Caki2 (cell line): ENCODE data around the gene ATXN2. TPM values are rescaled to one million over a fixed set of nuclear protein-coding genes. Genes with fewer than 3 reads are reported as not detected.
"Not testable (repeated sequence)": the region's sequence is repeated elsewhere in the genome, so short reads cannot be mapped to it uniquely, and the experiment has no call there.

Experiments
- DNase-seq: peaks from one replicate; pipeline ENCODE4 v3.0.0-alpha.2; 2015; ENCODE audit warnings: low read depth
- in situ Hi-C: cut with HindIII; loops from 2 replicates; pipeline ENCODE4 v1.10.0; 2016; ENCODE audit warnings: low sequenced_read_pairs, low pct_unique_long_range_greater_than_20kb, mixed read lengths
- total RNA-seq: library from RNA; depleted of rRNA; stranded (reverse); fragments of >200 nt; shearing (Covaris generic); gene quantifications from 2 replicates; pipeline ENCODE4 v1.2.3, GENCODE V29; 2014; ENCODE audit warnings: low replicate concordance

The ATXN2 gene
- total RNA-seq, 1 experiment from 2014 or later = 7.5 TPM

DNA sequence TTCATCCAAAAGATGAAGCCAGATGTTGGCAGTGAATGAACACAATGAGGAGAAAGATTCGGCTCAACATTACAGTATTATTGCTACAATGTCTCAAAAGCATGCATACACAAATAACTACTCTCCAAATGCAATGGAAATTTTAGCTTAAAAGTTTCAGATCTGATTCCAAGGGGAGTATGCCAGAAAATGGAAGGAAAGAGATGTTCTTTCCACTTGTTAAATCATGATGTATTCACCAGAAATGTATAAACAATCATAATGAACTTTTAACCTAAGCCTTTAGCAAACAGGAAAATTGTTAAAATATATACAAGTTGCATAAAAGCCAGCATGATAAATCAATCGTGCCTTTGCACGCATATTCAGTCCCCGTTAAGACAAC is 131.3 kb downstream of the ATXN2 start:
- in situ Hi-C loops = loop anchor here (25.0 kb wide), 1 partner anchor 219 kb away; the partner anchor contains the start of genes ACAD10 and BRAP
- no peak for DNase-seq

DNA sequence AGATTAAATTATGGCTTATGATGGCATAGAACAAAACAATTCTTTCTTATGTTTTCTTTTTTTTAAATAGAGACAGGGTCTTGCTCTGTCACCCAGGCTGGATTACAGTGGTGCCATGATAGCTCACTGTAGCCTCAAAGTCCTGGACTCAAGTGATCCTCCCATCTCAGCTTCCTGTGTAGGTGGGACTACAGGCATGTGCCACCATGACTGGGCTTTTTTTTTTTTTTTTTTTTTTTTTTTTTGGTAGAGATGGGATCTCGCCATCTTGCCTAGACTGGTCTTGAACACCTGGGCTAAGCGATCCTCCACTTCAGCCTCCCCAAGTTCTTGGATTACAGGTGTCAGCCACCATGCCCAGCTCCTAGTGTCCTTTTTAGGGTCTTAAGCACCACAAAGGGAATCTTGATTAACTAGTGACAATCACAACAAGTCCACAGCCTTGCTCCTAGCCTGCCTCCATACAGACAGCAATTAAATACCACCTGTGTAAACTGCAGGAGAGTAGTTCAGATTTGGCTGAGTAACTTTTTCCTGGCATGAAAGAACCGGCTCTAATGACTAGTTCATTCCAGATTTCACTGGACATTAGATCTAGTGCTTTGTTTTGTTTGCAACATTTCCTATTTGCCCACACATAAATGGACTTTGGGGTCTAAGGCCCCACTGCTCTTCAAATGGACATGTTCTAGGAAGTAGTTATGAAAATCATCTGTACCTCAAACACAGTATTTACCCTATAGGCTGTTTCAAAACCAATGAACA is 131.8 kb downstream of the ATXN2 start:
- in situ Hi-C loops = loop anchor here (25.0 kb wide), 1 partner anchor 220 kb away; the partner anchor contains the start of genes ACAD10 and BRAP
- peak; percentile 18 for DNase-seq

DNA sequence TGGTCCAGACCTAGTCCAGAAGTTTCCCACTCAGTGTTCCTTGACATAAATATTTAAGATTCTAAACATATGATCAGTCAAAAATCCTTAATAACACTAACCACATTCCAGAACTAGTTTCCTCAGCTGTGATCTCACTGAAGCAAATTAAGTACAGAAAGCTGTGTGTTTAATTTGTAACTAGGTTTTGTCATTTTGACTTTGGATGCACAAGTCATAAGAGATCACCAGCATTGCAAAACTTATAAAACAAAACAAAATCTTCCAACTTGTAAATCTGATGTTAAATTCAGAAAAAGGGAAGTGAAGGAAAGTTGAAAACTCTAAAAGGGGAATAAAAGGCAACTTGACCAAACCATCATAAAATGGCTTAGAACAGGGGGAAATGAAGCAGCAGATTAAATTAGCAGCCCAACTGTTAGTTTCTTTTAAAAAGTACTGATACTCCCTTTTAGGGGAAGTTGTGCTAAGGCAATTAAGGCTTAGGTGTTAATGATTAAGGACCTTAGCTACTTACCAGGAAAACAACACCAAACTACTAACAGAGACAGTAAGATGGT is 136.8 kb downstream of the ATXN2 start:
- DNase-seq = no peak
- in situ Hi-C loops = loop anchor here (25.0 kb wide), 1 partner anchor 225 kb away; the partner anchor contains the start of genes ACAD10 and BRAP

DNA sequence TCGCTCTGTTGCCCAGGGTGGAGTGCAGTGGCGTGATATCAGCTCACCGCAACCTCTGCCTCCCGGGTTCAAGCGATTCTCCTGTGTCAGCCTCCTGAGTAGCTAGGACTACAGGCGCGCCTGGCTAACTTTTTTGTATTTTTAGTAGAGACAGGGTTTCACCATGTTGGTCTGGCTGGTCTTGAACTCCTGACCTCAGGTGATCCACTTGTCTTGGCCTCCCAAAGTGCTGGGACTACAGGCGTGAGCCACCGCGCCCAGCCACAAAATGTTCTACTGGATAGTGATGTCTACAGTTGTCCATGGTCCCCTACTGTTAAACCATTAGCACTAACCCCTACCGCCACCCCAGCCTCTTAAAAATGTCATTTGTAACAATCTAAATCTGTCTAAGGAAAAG is 139.0 kb downstream of the ATXN2 start:
- not testable (repeated sequence) for DNase-seq
- in situ Hi-C loops = loop anchor here (25.0 kb wide), 1 partner anchor 227 kb away; the partner anchor contains the start of genes ACAD10 and BRAP

DNA sequence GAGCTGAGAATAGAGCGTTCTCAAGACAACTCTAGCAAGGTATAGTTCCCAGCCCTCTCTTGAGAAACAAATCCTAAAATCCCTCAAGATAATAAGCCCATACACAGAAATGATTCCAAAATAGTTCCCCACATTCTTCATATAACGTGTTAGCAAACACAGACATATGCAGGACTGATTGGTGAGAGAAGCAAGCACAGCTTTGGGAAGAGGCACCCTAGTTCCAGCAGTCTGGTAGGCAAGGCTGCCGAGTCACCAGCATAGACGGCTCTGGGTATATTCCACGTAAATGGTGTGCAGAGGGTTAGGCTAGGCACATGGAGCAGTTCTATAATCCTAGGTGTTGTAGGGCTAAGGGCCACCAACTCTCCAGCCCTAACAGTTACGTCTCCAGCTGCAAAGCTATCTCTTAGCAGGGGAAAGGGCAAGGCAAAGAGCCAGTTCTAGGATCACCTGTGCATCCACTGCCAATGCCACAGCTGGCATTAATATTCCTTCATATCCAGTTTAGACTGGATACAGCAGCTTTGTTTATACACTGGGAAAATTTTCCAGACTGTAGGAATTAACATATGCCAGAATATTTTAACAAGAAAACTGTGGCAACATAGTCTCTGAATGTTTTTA is 140.5 kb downstream of the ATXN2 start:
- in situ Hi-C loops = loop anchor here (25.0 kb wide), 1 partner anchor 229 kb away; the partner anchor contains the start of genes ACAD10 and BRAP
- no peak for DNase-seq

DNA sequence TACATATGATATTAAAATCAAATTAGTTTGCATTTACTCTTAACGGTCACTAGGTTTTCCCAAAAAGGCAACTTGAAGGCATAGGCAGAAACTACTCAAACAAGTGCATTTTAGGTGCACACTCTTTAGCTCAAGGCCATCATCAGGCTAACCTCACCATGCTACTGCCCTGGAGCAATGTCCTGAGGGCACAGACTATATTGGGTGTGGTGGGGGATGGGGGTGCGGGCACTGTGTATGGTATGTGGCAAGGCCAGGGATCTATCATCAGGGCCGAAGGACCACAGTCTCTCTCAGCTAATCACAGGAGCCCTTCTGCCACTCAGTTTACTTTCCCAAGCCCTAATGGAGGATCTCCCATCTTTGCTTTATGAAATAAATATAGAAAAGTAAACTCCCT is 141.5 kb downstream of the ATXN2 start:
- in situ Hi-C loops = loop anchor here (25.0 kb wide), 1 partner anchor 230 kb away; the partner anchor contains the start of genes ACAD10 and BRAP
- DNase-seq = no peak

DNA sequence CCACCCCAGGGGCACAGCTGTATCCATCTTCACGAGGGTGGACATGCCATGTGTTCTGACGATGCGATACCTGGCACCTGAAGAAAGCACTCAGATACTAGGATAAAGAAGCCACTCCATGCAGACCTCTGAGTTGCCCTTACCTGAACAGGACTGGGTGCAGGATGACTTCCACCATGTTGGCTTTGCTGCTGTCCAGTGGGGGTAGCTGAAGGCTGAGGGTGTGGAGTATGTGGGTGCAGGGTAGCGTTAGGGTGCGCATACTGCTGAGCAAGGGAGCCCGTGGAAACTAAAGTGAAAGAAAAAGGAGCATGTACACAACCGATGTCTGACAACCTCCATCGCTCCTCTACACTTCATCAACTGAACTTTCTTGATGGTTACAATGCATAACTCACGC is 142.0 kb downstream of the ATXN2 start:
- in situ Hi-C loops = loop anchor here (25.0 kb wide), 1 partner anchor 230 kb away; the partner anchor contains the start of genes ACAD10 and BRAP

DNA sequence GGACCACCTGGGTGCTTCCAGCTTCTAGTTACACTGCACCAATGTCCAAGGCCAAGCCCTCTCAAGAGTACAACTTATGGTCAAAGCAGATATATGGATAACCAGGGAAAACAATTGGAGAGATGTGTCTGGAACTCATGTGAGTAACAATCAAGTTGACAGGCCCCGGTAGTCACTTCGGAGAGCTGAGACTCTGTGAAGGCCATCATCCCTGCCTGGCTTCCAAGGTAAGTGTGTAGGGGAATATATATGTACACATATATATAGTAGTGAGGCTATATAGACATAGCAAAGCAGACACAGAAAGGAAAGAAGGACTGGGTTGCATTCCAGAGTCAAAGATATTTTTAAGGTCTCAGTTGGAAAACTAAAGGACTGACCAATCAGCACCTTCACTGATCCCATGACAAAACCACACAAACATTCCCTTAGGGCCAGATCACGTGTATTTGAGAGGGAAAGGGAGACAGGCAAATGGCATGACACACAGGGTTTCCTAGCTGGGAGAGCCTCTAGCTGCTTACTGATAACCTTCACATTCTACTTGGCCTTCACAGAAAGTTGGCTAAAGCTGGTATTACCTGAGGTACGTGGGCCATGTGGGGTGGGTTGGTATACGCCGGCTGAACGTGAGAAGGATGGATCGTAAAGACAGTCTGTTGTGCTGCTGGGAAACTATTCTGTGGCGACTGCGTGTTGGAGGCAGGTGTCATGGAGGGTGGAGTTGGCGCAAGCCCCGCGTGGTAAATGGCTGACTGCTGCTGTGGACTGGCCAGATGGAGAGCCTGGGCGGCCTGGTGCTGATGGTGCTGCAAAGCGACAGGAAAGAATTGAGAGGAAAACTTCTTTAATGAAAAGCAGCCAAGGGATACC is 143.4 kb downstream of the ATXN2 start:
- DNase-seq = no peak
- in situ Hi-C loops = loop anchor here (25.0 kb wide), 1 partner anchor 232 kb away; the partner anchor contains the start of genes ACAD10 and BRAP

More for the DNA sequence above, 142.0 kb downstream of the ATXN2 start:
- DNase-seq = no peak

DNA sequence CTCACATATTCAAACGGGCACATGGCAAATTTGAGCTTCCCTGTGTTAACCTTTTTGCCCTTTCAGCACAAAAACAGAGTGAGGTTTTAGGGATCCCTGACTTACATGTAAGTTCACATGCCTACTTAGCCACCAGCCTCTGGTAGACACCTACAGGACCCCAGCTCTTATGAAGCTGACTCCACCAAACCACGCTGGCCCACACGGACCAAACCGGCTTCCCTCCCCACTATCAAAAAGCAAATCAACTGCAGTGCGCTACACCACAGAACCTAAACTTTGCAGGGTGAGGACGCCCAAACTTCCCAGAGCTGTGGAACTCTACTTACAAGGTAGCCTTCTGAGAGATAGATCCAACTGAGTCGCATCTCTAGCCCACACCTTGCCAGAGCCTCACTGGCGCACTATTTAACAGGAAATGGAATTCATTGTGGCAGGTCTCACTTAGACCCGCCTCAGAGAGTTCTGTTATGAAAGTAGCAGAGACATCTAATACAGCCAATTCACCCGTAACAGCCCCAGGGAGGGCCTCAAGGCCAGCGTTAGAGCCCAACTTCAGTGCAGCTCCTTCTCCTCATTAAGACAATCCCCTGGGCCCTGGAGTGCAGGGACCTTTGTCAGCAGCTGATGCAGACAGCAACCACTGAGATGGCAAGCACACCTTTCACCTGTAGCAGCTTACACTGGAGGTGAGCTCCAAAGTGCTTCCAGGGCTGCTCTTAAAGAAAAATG is 144.2 kb downstream of the ATXN2 start:
- DNase-seq = no peak
- in situ Hi-C loops = loop anchor here (25.0 kb wide), 1 partner anchor 232 kb away; the partner anchor contains the start of genes ACAD10 and BRAP

DNA sequence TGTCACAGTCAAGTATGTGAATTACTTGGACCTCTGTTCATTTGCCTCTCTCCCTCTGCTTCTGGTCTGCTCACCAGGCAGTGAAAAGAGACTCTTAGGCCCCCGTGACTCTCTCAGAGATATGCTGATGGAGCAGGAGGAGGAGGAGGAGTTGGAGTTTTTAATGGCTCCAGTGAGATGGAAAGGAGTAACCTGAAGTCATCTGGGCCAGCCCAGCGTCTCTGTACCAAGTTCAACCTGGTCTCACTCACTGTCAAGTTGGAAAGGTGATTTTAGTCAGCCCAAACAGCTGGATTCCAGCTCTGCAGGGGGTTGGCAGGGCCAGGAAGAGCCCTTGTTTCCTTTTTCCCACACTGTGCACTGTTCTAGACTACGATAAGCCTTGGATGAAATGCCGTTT is 144.8 kb downstream of the ATXN2 start:
- in situ Hi-C loops = loop anchor here (25.0 kb wide), 1 partner anchor 233 kb away; the partner anchor contains the start of genes ACAD10 and BRAP
- no peak for DNase-seq

DNA sequence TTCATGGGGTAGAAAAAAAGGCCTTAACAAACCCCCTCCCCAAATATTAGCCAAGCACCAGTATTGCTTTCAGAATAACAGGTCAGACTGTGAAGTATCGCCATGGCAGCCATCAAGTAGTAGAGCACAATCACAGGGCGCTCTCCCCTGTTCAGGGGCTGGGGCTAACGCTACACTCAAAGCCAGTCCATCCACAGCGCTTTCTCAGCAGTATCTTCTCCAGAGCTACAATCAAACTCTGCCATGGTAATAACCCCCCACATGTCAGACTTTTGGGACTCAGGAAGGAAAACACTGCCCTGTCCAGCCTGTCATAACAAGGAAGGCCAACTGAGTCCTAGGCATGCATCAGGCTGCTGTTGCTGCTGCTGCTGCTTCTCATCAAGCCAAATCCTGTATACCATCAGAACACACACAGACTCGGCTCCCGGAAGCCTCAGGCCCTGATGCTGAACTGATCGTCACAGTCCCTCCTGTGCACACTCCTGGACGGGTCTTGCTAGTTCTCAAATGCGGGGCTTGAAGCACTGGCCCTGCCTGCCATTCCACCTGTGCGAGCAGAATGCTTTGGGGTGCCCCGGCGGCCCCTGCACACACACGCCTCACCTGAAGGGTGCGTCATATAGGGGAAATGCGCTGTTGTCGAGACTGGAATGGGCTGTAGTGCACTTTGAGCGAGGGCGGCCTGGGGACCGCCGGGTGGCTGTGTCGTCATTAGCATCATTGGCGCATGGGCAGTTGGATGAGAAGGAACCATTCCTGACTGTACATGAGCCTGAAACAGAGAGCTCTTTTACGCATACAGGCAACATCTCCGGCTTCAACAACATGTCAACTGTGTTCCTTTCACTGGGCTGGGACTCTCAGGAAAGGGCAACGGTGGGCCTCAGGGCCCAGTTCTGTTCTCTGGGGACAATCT is 145.8 kb downstream of the ATXN2 start:
- DNase-seq = no peak
- in situ Hi-C loops = loop anchor here (25.0 kb wide), 1 partner anchor 234 kb away; the partner anchor contains the start of genes ACAD10 and BRAP

DNA sequence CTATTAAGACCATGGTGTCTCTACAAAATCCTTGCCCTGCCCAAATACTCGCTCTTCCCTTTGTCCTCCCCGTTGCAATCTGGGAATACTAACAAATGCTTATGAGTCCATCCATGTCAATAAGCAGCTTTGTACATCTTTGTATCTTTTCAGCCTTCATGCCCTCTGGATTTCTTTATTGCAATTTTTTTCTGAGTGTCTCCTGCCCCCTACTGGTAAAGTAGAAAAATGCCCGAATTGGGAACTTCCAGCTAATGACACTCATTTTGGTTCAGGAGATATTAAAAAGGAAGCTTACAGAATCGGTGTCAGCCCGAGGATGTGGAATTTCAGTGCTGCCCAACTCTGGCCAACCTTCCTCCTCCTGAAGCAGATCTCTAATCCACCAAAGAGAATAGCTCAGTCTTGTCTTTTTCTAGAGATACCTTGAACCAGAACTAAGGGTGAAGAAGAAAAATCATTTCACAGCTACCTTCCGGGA is 147.4 kb downstream of the ATXN2 start:
- DNase-seq = peak; percentile 39
- in situ Hi-C loops = loop anchor here (25.0 kb wide), 1 partner anchor 236 kb away; the partner anchor contains the start of genes ACAD10 and BRAP

DNA sequence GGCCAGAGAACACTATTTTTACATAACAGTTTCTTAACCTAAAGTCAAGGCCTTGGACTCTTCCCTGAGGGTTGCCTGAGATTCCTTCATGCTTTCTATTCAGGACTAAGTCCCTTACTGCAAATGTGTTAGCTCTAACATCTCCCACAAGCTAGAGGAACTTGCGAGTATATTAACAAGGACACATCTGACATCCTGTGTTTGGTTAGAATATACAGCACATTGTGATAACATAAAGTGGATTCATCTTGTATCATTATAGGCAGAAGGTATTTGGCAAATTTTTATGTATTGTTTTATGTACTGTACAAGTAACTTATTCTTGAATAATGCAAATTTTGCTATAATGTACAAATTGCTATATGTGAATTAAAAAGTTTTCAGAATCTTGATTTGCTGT is 147.9 kb downstream of the ATXN2 start:
- in situ Hi-C loops = loop anchor here (25.0 kb wide), 1 partner anchor 236 kb away; the partner anchor contains the start of genes ACAD10 and BRAP

DNA sequence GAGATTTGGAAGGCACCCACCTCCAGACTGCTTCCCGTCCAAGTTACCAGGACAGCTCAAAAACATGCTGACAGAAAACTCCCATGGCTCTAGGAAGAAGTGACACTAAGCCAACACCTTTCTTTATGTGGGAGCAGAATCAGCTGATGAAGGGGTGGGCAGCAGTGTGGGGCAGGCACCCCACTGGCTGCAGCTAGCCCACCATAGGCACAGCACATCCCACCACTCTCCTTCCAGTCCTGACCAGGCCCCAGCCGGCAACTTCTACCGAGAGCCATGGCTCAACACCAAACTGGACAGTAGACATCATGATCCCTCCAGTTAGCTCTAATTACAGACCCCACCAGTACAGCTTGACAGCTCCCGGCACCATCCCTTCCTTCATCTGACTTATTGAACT is 148.4 kb downstream of the ATXN2 start:
- in situ Hi-C loops = loop anchor here (25.0 kb wide), 1 partner anchor 237 kb away; the partner anchor contains the start of genes ACAD10 and BRAP

More for the DNA sequence above, 147.9 kb downstream of the ATXN2 start:
- DNase-seq = no peak

DNA sequence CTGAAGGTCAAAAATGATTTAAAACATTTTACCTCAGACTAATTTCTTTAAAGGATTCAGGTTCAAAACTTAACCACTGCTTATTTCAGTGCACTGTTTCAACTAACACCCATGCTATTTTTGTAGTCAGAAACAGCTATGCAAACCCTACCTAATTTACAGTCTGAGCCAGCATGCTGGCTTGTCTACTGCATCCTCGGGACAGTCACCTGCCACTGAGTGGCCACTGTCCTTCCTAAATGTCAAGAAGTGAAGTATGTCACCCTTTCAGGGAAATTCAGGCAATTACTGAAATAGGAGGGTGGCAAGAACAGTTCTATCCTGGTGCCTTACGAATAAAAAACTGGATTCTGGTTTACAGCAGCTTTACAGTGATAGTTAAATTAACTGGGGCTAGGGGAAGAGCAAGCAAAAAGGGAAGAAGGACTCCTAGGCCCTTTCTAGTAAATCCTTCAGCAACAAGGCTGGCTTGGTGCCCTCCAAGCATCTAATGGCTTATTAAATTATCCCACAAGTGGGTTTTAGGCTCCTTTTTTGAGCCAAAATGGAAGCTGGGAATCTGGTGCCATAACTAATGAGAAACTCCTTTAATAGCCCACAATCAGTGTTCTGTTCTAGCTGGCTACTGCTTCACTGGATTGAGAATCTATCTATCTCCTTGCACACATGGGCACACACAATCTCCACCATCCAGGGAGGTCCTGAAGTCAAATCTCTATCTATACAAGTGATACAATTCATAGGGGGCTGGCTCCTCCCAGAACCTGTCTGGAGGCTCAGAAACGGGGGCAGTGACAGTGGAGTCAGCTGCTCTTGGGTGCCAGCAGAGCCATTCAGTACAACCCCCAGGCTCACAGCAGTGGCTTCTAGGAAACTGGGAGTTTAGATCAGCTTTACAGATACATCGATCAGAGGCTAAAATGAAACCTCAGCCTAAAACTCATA is 150.0 kb downstream of the ATXN2 start:
- no peak for DNase-seq
- in situ Hi-C loops = no loop called here

More for the DNA sequence above, 148.4 kb downstream of the ATXN2 start:
- no peak for DNase-seq
